ENCODE data around the gene HLTF.

HLTF gene

GRCh38 chr3:149016669-149017541 lies 69.4 kb downstream of the HLTF start:
- no peak for DNase-seq

DNA sequence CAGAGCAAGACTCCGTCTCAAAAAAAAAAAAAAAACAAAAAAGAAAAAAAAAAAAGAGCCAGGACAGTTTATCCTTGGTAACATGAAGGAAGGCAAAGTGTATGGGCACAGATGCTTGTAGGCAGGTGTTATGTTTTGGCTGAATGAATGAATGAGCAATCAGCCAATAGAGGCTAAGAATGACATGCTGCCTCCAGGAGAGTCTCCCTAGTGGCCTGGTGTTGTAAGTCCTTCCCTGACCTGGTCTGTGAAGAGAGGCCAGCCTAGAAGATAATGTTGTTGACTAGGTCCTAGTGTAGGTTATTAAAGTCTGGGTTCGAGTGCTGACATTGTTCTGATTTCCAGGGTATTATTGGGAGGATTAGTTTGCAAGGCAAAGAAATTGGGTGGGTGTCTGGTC lies 70.1 kb downstream of the HLTF start:
- no peak for DNase-seq

DNA sequence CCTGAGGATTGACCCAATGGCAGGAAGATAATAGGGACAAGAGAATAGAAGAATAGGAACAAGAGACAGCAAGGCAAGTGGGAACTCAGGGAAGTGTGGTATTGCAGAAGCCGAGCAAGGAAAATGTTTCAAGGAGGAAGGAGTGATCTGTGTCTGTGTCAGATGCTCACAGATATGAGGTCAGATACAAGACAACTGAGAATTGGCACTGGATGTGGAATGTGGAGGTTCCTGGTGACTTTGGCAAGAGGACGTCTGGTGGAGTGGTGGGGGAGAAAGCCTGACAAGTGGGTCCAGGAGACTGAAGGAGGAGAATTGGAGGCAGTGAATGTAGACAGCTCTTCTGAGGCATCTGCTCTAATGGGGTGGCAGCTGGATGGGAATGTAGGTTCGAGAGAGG lies 70.9 kb downstream of the HLTF start:
- DNase-seq: no peak

- DNase-seq: no peak
Measured at GRCh38 chr3:149013726-149014125, 72.6 kb downstream of the HLTF start.

GRCh38 chr3:149011676-149012075 lies 74.7 kb downstream of the HLTF start:
- no peak for DNase-seq

DNA sequence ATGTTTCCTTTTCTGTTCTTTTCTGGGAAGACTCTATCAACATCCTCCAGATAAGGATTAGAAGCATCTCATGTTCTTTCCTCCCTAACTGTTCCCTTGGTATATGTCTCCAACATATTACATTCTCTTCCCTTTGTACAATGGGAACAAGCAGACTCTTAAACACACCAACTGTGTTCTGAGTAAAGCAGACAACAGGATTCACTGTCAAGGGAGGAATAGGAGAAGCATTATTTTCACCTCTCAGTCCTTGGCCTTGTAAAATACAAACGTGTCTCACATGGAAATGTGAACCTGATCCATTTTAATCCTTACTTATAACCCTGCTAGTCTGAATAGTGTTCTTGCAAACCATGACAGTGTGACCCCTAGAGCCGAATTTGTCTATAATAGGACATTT lies 75.4 kb downstream of the HLTF start:
- no peak for DNase-seq

DNA sequence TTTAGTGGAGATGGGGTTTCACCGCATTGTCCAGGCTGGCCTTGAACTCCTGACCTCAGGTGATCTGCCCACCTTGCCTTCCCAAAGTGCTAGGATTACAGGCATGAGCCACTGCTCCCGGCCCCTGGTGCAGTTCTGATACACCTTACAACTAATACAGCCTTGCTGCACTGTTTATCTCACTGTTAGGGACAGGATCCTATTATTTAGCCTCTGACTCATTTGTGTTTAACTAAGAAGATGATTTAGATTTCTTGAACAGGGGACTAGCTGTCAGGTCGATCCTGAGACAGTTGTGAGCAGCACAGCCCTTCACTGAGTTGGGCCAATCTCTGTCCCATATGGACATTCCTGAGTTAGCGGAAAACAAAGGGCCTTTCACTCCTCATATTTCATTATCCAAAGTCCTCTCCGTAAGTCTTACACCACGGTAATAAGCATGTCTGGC lies 75.8 kb downstream of the HLTF start:
- no peak for DNase-seq

DNA sequence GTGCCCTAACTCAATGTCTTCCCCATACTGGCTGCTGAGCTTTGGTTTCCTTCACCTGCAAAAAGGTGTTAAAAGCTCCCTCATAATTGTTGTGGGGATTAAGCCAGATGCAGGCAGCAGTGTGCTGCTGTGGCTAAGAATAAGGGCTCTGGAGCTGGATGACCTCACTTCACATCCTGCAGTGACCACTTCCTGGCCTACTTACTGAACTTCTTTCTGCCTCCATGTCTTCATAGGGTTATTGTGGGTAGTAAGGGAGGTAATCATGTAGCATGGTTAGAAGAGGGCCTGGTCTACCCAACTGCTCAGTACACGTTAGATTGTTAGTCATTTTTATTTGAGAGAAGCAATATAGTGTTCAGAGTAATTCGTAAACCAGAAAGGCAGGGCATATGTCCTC lies 76.6 kb downstream of the HLTF start:
- DNase-seq: no peak

DNA sequence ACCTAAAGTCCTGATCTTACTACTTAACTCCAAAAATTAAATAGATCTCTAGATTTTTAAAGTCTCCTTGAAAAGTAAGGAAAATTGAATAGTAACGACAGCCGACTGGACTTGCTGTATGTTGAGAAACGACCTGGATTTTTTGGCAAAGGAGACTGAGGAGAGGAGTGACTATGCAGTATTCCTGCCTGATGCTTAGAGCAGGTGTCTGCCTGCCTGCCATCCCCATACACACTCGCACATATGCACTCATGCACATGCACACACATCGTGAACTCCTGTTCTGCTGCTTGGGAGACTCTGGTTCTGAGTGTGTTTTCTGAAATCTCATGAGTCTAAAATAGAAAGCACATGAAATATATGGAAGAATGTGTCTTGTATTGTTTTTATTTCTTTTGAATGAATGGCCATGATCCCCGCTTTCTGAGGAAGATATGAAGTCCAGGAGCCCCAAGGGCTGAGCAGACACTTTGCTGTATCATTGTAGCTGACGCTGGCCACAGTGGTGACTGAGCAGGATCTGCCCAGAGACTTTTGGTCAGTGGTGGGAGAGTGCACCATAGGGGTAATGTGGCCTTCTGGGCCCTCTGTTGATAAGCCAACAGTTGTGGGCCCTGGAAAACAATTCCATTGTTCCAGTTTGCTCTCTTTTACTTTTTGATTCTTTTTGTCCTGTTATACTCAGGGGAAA lies 78.6 kb downstream of the HLTF start:
- DNase-seq: no peak

DNA sequence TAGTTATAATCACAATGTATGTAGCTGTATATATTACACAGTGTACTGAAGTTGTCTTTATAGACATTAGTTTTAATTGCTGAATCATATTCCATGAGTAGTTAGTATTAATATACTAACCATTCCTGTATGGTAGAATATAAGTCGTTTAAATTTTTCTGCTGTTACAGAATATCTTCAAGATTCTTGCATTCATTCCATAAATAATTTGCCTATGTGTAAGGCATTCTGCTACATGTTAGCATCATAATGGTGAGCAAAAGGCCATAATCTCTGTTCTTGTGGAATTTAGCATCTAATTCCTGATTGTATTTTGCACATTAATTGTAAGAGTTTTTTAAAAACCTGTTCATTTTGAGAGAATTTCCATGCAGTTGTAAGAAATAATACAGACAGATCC lies 80.9 kb downstream of the HLTF start:
- DNase-seq: no peak

DNA sequence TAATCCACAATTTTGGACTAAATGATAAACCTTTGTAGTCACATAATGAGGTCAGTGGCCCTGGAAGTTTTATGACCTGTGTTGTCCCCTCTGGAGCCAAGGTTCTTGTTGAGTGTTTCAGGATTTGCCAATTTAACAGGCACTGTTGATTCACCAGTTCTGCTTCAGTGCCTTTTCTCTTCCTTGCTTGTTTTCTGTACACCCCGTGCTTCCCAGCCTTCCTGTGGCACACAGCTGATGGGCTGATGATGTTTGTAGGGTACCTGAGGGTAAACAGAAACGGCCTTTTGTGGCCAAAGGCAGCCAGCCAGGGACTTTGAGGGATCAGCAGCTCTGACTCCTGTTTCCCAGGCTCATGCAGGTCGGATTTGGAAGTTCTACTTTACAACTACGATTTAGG lies 81.7 kb downstream of the HLTF start:
- DNase-seq: peak; percentile 48

DNA sequence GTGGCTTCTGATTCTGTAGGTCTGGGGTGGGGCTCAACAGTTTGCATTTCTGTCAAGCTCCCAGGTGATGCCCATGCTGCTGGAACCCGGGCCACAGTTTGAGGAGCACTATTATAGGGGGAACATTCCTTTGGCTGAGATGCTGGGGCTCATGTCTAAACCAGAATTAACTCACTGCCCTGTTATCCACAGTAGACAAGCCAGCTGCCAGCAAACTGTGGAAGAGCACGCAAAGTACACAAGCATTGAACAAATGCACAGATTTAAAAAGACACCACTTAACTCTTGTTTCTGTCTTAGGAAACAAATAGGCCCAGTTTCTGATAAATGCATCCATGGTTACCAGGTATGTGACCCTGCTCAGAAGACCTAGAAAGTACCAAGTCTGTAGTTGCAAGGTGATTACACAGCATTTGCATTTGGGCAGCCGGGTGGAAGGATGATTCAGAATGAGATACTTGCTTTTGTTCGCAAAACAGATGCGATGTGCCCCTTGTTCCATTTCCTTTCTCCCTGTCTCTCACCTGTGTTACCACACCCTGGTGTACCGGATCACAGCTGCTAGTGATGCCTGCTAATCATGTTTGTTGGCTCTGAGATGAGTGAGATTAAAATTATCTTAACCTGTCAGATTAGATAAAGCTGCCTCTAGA lies 82.6 kb downstream of the HLTF start:
- peak; percentile 18 for DNase-seq

DNA sequence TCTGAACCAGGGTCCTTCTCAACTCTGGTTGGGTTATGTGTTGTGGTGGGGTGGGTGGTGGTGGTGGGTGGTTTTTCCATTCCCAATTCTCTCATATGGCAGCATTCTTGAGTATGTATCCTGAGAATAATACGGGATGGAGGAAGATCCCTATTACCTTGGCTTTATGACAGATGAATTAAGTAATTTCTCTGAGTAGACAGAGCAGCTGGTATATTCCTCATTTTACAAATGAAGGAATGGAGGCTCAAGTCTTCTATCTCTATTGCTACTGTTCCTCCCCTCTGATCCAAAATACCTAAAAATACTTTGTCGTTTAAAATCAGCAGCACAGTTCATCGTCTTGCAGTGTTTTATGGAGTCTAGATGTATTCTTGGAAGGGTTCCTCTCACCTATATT lies 84.6 kb downstream of the HLTF start:
- no peak for DNase-seq

GRCh38 chr3:149000206-149000745 lies 86.1 kb downstream of the HLTF start:
- no peak for DNase-seq

GRCh38 chr3:148999806-149000205 lies 86.5 kb downstream of the HLTF start:
- DNase-seq: no peak

DNA sequence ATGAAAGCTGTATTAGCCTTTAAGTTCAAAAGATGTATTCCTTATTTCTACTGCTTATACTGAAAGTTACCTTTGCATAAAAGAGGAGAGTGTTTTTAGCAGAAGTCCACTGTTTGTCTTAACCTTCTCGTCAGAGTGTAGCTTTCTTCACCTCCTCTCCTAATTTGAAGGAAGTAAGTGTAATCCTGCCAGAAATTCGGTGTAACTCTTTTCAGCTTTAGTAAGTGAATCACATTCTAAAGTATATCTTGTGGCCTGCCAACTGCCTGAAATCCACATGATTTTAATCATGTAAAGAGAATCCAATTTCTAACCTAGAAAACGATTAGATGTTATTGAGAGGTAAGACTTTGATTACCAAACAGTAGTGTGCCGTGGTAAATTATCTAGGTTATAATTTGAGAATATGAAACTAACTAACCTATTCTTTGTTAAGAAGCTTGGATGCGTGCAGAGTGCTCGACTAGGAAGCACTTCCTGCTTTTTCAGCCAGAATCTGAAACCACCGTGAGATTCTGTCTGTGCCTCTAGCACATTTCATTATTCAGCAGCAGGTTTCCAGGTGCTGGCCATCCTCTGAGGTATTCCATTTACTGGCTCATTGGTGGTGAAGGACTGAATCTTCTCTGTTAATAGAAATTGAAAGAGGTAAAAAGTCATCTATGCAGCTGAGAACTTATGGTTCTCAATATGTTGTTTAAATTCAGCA lies 87.5 kb downstream of the HLTF start:
- peak; percentile 14 for DNase-seq

DNA sequence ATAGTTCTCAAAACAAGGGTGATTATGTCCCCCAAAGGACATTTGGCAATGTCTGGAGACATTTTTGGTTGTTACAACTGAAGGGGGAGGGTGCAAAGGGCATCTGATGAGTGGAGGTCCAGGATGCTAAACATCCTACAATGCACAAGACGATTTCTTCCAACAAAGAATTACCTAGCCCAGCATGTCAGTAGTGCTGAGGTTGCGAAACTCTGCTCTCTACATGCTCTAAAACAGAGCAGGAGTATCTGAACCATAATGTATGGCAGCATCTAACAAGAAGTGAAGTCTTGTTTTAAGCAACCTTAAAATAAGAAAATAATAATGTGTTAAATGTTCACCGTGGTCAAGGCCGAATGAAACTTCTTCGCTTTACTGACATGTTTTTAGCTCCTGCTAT lies 88.0 kb downstream of the HLTF start:
- no peak for DNase-seq

- DNase-seq: no peak
Measured at GRCh38 chr3:148997623-148998022, 88.7 kb downstream of the HLTF start.

GRCh38 chr3:148992635-148993255 lies 93.6 kb downstream of the HLTF start:
- no peak for DNase-seq

DNA sequence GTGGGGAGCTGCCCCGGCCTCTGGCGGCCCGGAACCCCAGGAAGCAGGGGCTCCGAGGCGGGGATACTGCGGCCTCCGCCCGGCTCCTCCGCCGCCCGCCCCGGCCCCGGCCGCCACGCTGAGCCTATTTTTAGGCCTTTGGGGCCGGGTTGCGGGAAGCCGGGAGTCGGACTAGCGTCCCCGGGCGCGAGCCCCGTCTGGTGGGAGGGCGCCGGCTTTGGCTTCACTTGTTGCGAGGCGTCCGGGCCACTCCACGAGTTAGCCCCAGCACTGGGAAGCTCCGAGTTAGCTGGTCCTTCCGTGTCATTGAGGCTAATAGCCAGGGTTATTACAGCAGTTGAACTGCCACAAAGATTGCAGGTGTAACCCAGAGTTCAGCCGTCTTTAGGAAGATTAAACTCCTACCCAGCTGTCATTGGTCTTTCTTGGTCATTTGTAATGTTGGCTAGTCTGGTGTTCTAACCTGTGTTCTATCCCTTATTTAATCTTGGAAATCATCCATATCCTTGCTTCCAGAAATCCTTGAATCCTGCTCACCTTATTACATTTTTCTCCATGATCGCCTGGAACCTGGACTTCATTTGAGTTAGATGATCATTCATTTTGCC lies 94.2 kb downstream of the HLTF start:
- peak; percentile 28 for DNase-seq

DNA sequence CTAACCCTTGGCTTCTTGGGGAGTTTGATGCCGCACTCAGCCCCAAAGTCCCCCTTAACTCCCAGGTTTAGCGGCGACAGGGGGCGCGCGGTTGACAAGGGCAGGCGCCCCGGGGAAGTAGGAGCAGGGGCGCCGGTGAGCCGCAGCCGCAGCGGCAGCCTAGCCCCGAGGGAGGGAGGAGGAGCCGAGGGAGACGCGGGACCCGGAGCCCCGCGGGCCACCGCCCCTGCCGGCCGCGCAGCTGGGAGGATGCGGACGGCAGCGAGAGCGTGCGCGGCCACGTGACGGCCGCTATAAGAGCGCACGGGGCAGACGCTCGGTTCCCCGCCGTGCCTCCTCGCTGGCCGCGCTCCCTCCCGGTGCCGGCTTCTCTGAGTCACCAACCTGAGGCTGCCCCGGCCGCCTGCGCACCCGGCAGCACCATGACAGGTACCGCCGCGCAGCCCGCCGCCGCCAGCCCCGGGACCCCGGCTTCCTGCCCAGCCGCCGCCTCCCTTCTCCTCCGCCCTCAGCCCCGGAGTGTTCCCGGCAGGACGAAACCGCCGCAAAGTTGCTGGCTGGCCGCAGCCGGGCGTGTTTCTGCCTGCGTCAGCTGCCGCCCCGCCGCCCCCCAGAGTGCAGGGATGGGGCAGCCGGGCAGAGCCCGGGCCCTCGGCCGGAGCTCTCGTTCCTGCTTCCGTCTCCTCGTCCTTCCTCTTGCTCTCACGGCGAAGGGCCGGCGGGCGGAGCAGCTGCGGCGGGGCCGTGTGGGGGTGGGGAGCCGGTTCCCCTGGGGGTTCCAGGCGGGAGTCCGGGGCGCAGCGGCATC lies 94.9 kb downstream of the HLTF start, which contains the start of gene GYG1:
Gene GYG1 (plus strand): TSS at position 322 of the 808 bp plus-strand sequence. CDS start 101 bp downstream, at position 423.
- peak; percentile 74 for DNase-seq

Measured in NCI-H69 (cell line).